Measurements from ENCODE around the gene ZSWIM6. TPM values are rescaled to one million over a fixed set of nuclear protein-coding genes. Genes with fewer than 3 reads are reported as not detected.

The ZSWIM6 gene
- total RNA-seq, 2 experiments from 2014 or later: 5.5 to 5.7 TPM

DNA sequence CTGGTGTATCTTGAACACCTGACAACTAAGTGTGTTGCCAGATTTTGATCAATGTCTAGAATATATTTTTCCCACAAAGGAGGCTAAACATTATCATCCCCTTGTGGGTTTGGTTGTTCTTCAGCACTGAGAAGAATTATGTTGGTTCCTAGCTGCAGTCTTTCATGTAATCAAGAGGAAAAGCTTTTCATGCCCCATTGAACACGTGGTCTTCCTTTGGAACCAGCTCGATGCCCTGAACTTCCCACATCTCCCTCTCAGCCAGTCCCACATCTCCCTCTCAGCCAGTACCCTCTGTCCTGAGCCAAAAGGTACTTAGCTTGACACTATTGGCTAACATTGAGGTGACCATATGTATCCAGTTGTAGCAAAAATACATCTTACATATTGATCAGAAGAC is 36.7 kb upstream of the ZSWIM6 start:
- Mint-ChIP-seq H3K36me3 (no peaks in the 10 kb centered on the region), H3K27ac (no peak overlapping the region), H3K27me3 (no peaks in the 10 kb centered on the region), H3K4me1 (ENCODE audit: low read depth) (peaks cover 5% of the 10 kb centered on the region), H3K9me3 (no peaks in the 10 kb centered on the region), H3K4me3 (no peak overlapping the region)
- ChIA-PET CTCF (no interaction called here), POLR2A (no interaction called here)
- intact Hi-C loops (cut with micrococcal nuclease): no loop called here
- DNase-seq: no peak

DNA sequence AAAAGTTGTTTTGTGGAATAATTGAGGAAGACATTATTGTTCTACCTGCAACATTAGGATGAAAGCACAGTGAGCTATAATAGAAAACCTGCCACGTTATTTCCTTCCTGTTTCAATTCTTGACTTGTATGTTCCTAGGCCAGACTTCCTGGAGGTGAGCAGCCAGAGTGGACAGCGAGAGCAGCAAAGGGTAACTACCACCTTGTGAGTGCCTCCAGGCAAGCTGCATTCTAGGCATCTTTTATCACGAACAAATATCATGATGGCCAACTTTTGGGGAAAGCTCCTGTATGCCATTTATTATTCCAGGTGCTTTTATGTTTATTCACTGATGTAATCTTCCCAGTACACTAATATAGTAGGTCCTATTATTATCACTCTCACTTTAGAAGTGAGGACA is 34.0 kb upstream of the ZSWIM6 start:
- H3K4me1 Mint-ChIP-seq (ENCODE audit: low read depth): peaks cover 5% of the 10 kb centered on the region
- H3K4me3 Mint-ChIP-seq: no peak overlapping the region
- POLR2A ChIA-PET: no interaction called here
- H3K27ac Mint-ChIP-seq: no peak overlapping the region
- DNase-seq: no peak
- H3K36me3 Mint-ChIP-seq: no peaks in the 10 kb centered on the region
- no peaks in the 10 kb centered on the region for H3K9me3 Mint-ChIP-seq
- no peaks in the 10 kb centered on the region for H3K27me3 Mint-ChIP-seq
- CTCF ChIA-PET: no interaction called here
- intact Hi-C loops (cut with micrococcal nuclease): no loop called here

DNA sequence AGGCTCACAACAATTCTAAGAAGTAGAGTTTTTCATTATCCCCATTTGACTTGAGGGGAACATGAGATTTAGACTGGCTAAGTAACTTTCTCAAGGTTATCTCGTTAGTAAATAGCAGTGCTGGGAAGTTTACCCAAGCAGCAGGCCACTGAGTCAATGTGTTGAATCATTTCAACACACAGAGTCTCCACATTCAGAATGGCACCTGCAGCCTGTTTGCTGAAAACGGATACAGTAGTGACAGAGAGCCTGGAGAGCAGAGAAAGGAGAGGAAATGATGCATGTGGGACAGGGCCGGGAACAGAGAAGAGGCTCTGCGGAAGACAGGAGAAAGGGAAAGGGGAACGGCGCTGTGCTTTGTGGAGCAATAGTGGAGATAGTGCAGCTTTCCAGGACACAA is 33.5 kb upstream of the ZSWIM6 start:
- peaks cover 8% of the 10 kb centered on the region for H3K4me1 Mint-ChIP-seq (ENCODE audit: low read depth)
- POLR2A ChIA-PET: no interaction called here
- H3K4me3 Mint-ChIP-seq: no peak overlapping the region
- intact Hi-C loops (cut with micrococcal nuclease): no loop called here
- CTCF ChIA-PET: no interaction called here
- no peak overlapping the region for H3K27ac Mint-ChIP-seq
- no peak for DNase-seq
- no peaks in the 10 kb centered on the region for H3K27me3 Mint-ChIP-seq
- no peaks in the 10 kb centered on the region for H3K36me3 Mint-ChIP-seq
- H3K9me3 Mint-ChIP-seq: no peaks in the 10 kb centered on the region

- Mint-ChIP-seq H3K9me3 (no peaks in the 10 kb centered on the region), H3K27me3 (no peaks in the 10 kb centered on the region), H3K4me3 (no peak overlapping the region), H3K36me3 (no peaks in the 10 kb centered on the region), H3K27ac (no peak overlapping the region), H3K4me1 (ENCODE audit: low read depth) (peaks cover 4% of the 10 kb centered on the region)
- intact Hi-C loops (cut with micrococcal nuclease): no loop called here
- ChIA-PET POLR2A (no interaction called here), CTCF (no interaction called here)
- no peak for DNase-seq
Measured at GRCh38 chr5:61299261-61299681, 32.8 kb upstream of the ZSWIM6 start.

DNA sequence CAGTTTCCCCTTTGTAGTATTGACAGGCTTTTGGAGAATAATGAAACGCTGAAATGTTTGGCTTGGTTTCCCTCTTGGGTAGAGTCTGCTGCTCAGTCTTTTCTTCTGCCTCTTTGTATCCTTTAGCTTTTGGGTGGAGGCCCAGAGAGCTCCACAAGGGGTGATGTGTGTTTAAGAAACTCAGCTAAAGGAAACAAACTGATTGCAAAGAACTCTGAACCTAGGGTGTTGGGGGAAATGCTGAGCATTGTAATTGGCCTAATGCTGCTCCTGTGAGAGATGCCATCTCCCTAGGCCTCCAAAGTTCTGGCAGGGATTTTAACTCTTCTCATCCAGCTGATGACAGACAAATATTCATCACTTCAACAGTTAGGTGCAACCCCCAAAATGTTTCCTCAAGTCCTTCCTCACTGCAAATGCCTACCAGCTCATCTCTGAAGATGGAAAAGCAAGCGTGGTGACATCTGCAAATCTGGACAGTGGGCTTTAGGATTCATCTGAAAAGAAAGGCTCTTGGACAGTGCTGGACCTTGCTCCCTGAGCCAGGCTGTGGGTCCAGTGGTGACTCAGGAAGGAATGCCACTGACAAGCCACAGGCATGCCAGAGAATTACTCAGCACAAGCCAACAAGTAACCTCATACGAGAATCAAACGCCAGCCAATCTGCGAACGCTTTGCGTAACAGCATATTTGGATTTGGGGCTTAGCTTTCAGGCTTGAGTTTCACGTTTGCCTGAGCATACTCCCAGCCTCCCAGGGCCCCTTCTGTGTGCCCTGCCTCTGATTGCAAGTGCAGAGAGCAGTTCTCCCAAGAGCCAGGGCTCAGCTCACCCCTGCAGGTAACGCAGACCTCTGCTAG is 30.5 kb upstream of the ZSWIM6 start:
- Mint-ChIP-seq H3K27ac (no peak overlapping the region), H3K36me3 (no peaks in the 10 kb centered on the region), H3K9me3 (no peaks in the 10 kb centered on the region), H3K27me3 (peaks cover 5% of the 10 kb centered on the region), H3K4me1 (ENCODE audit: low read depth) (peaks cover 15% of the 10 kb centered on the region), H3K4me3 (no peak overlapping the region)
- ChIA-PET POLR2A (no interaction called here), CTCF (no interaction called here)
- no peak for DNase-seq
- intact Hi-C loops (cut with micrococcal nuclease): no loop called here

DNA sequence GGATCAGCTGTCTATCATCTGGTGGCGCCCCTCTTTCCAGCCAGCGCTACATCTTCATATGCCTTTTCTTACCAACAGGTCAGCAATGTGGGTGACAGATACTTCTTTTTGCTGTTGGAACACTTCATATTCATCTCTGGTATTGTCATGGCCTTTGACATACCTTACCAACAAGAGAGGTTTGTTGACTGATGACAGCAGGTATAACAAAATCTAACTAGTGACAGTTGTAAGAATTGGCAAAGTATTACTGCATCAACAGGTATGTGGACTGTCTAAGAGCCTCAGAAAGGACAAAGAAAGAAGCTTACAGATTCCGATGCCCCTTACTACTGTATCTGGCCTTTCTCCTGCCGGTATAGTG is 29.9 kb upstream of the ZSWIM6 start:
- H3K27me3 Mint-ChIP-seq: peaks cover 7% of the 10 kb centered on the region
- ChIA-PET CTCF (no interaction called here), POLR2A (no interaction called here)

DNA sequence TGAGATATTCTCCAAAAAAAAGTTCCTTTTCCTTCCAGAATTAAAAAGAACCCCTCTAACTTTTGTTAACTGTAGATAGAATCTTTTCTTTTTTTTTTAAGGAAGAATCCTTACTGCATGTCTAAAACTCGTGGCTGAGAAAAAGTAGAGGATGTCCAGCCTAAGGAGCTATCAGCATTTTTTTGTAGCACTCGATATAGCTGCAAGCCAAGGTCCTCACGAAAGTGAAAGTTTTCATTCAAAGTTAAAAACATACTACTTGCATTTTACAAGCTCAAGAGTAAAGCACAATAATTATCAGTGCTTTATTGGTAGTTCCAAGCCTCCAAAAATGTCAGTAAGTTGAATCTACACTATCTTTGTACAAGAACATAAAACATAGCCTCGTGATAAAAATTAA is 28.7 kb upstream of the ZSWIM6 start:
- ChIA-PET POLR2A (no interaction called here), CTCF (no interaction called here)
- Mint-ChIP-seq H3K27me3 (peaks cover 10% of the 10 kb centered on the region), H3K4me1 (ENCODE audit: low read depth) (peaks cover 26% of the 10 kb centered on the region), H3K36me3 (no peaks in the 10 kb centered on the region), H3K9me3 (no peaks in the 10 kb centered on the region), H3K27ac (no peak overlapping the region), H3K4me3 (no peak overlapping the region)
- intact Hi-C loops (cut with micrococcal nuclease): no loop called here
- DNase-seq: no peak

More for the DNA sequence above, 29.9 kb upstream of the ZSWIM6 start:
- intact Hi-C loops (cut with micrococcal nuclease): no loop called here
- no peaks in the 10 kb centered on the region for H3K36me3 Mint-ChIP-seq
- H3K9me3 Mint-ChIP-seq: no peaks in the 10 kb centered on the region
- no peak for DNase-seq
- no peak overlapping the region for H3K4me3 Mint-ChIP-seq
- H3K4me1 Mint-ChIP-seq (ENCODE audit: low read depth): peaks cover 21% of the 10 kb centered on the region
- no peak overlapping the region for H3K27ac Mint-ChIP-seq

GRCh38 chr5:61304590-61305381 is 27.3 kb upstream of the ZSWIM6 start:
- no peaks in the 10 kb centered on the region for H3K9me3 Mint-ChIP-seq
- peaks cover 16% of the 10 kb centered on the region for H3K27me3 Mint-ChIP-seq
- H3K4me3 Mint-ChIP-seq: no peak overlapping the region
- H3K27ac Mint-ChIP-seq: no peak overlapping the region
- H3K4me1 Mint-ChIP-seq (ENCODE audit: low read depth): peaks cover 26% of the 10 kb centered on the region
- H3K36me3 Mint-ChIP-seq: no peaks in the 10 kb centered on the region
- CTCF ChIA-PET: no interaction called here
- DNase-seq: no peak
- POLR2A ChIA-PET: no interaction called here
- intact Hi-C loops (cut with micrococcal nuclease): no loop called here

GRCh38 chr5:61306531-61307131 is 25.4 kb upstream of the ZSWIM6 start:
- no peaks in the 10 kb centered on the region for H3K9me3 Mint-ChIP-seq
- H3K4me1 Mint-ChIP-seq (ENCODE audit: low read depth): peaks cover 26% of the 10 kb centered on the region
- POLR2A ChIA-PET: interaction anchor here (0.5 to 1.1 kb wide), 3 partner anchors 12 to 104 kb away, joined by 3 to 7 read pairs (median 4); no protein-coding TSS in a partner anchor
- peak overlapping the region; percentile 64 for H3K27ac Mint-ChIP-seq
- CTCF ChIA-PET: interaction anchor here (0.7 to 1.3 kb wide), 3 partner anchors 25 to 251 kb away, joined by 3 to 5 read pairs (median 3); no protein-coding TSS in a partner anchor
- H3K27me3 Mint-ChIP-seq: peaks cover 16% of the 10 kb centered on the region
- intact Hi-C loops (cut with micrococcal nuclease): loop anchor here (1.0 kb wide), 3 partner anchors 25 to 104 kb away; partner anchors contain the start of gene ZSWIM6
- DNase-seq: peak; percentile 62
- no peaks in the 10 kb centered on the region for H3K36me3 Mint-ChIP-seq
- no peak overlapping the region for H3K4me3 Mint-ChIP-seq

DNA sequence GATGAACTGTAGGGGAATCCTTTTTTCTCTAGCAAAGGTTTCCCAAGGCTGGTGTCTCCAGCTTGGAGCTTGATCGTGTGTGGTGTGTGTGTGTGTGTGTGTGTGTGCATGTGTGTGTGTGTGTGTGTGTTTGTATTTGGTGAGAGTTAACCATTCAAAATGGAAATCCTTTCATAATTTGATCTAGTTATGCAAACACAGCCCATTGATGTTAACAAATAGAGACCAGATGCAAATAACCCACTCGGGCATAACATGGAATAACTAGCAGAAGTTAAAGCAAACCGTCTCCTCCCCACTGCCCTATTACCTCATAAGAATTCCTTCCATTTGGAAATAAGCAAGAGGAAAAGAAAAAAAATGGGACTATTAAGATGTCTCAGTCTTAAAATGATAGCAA is 24.9 kb upstream of the ZSWIM6 start:
- H3K4me1 Mint-ChIP-seq (ENCODE audit: low read depth): peaks cover 26% of the 10 kb centered on the region
- POLR2A ChIA-PET: interaction anchor here (0.5 to 1.1 kb wide), 2 partner anchors 12 to 105 kb away, joined by 4 to 7 read pairs; no protein-coding TSS in a partner anchor
- intact Hi-C loops (cut with micrococcal nuclease): no loop called here
- no peak for DNase-seq
- CTCF ChIA-PET: interaction anchor here (0.7 to 1.3 kb wide), 3 partner anchors 24 to 252 kb away, joined by 3 to 5 read pairs (median 3); no protein-coding TSS in a partner anchor
- no peaks in the 10 kb centered on the region for H3K36me3 Mint-ChIP-seq
- peak overlapping the region; percentile 64 for H3K27ac Mint-ChIP-seq
- H3K9me3 Mint-ChIP-seq: no peaks in the 10 kb centered on the region
- H3K4me3 Mint-ChIP-seq: no peak overlapping the region
- H3K27me3 Mint-ChIP-seq: peaks cover 16% of the 10 kb centered on the region

DNA sequence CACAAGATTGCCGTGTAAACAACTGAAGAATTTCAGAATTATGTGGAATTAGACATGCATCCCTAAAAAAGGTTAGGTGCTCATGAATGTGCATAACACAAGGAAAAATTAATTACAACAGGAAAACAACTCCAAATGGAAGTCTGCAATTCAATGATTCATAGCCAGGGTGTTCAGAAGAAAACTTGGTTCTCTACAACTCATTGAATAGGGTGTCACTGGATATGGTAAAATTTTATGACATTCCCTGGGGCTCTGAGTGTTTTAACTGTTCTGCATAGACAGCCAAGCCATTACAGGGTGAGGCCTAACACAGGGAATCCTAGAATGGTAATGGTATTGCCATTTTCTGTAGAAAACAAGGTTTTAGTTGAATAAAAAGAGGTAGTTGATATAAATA is 24.4 kb upstream of the ZSWIM6 start:
- H3K27ac Mint-ChIP-seq: no peak overlapping the region
- ChIA-PET POLR2A (no interaction called here), CTCF (no interaction called here)
- H3K4me3 Mint-ChIP-seq: no peak overlapping the region
- H3K9me3 Mint-ChIP-seq: no peaks in the 10 kb centered on the region
- H3K36me3 Mint-ChIP-seq: no peaks in the 10 kb centered on the region
- H3K4me1 Mint-ChIP-seq (ENCODE audit: low read depth): peaks cover 26% of the 10 kb centered on the region
- no peak for DNase-seq
- intact Hi-C loops (cut with micrococcal nuclease): no loop called here
- H3K27me3 Mint-ChIP-seq: peaks cover 17% of the 10 kb centered on the region

DNA sequence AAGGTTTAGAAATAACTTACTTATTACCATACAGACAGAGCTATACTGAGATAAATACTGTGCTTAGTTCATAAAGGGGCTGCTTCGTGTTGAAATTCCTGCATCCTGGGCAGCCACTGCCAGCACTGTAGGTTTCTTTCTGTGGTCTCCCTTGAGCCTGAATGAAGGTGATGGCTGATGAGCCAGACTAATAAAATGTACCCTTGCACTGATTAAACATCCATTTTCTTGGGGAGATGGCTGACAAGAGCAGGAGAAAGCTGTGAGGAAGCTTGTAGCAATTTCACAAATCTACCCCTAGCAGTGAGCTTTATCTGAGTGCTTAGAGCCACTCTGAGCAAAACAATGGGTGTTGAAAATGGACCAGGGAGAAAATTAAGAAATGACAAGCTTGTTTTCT is 23.3 kb upstream of the ZSWIM6 start:
- Mint-ChIP-seq H3K9me3 (no peaks in the 10 kb centered on the region), H3K4me3 (no peak overlapping the region), H3K4me1 (ENCODE audit: low read depth) (peaks cover 22% of the 10 kb centered on the region), H3K27me3 (peaks cover 19% of the 10 kb centered on the region), H3K36me3 (no peaks in the 10 kb centered on the region), H3K27ac (no peak overlapping the region)
- CTCF ChIA-PET: no interaction called here
- intact Hi-C loops (cut with micrococcal nuclease): no loop called here
- no peak for DNase-seq
- POLR2A ChIA-PET: no interaction called here

Data from activated CD4-positive, alpha-beta memory T cell treated with anti-CD3 and anti-CD28 coated beads for 36 hours (primary cell).